Measurements from ENCODE around the gene LEFTY2.
"Not testable (repeated sequence)": the region's sequence is repeated elsewhere in the genome, so short reads cannot be mapped to it uniquely, and the experiment has no call there.

LEFTY2 gene, protein sequence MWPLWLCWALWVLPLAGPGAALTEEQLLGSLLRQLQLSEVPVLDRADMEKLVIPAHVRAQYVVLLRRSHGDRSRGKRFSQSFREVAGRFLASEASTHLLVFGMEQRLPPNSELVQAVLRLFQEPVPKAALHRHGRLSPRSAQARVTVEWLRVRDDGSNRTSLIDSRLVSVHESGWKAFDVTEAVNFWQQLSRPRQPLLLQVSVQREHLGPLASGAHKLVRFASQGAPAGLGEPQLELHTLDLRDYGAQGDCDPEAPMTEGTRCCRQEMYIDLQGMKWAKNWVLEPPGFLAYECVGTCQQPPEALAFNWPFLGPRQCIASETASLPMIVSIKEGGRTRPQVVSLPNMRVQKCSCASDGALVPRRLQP

GRCh38 chr1:225941187-225941941, at the start of gene LEFTY2:
TSS of gene LEFTY2 (minus strand) at chr1:225941220. CDS start at chr1:225941140, 80 bp downstream.
- no peak for DNase-seq (ENCODE audit: low read depth in 2 of 2)

DNA sequence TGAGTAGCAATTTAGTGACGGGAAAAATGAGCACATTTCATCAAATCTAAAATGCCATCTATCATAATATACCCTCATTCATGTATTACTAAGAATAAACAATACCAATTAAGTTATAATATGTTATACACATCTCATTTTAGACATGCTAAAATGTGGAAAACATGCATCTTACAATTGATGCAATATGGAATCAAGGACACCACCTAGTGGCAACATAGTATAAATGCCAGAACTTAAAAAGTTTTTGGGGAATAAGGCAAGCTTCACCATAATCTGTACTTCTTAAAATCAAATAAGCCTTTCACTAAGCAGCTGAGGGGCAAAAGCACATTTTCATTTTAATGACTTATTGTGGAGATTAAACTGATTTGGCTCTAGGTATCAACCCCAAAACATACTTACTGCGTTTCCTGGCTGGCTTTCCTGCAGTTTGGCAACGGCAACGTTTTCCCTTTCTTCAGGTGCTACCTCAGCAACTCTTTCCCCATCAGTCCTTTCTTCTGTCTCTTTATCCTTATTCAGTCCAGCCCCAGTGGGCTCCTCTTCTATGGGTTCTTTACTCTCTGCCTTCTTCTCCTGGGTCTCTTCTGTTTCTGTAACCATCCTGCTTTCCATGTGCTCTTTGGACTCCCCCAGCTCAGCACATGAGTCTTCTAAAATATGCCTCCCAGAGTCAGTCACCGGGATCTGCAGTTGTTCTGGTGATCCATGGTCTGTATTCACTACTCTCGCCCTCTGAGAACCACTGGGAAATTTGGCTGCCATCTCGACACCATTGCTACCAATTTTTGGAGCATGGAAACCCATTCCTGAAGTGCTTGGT, 46.7 kb upstream of the LEFTY2 start:
- no peak for DNase-seq (ENCODE audit: low read depth in 2 of 2)

DNA sequence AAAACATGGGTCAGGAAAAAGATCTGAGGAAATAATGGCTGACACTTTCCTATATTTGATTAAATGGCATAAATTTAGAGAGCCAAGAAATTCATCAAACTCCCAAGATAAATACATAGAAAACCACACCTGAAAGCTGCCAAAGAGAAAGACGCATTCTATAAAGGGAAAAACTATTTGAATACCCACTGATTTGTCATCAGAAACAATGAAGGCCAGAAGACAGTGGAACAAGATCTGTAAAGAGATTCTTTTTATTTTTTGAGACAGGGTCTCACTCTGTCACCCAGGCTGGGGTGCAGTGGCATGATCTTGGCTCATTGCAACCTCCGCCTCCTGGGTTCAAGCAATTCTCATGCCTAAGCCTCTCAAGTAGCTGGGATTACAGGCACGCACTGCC, 40.7 kb upstream of the LEFTY2 start:
- DNase-seq (ENCODE audit: low read depth in 2 of 2): no peak

- no peak for DNase-seq (ENCODE audit: low read depth in 2 of 2)
Observed at GRCh38 chr1:225980005-225980836, 39.2 kb upstream of the LEFTY2 start.

DNA sequence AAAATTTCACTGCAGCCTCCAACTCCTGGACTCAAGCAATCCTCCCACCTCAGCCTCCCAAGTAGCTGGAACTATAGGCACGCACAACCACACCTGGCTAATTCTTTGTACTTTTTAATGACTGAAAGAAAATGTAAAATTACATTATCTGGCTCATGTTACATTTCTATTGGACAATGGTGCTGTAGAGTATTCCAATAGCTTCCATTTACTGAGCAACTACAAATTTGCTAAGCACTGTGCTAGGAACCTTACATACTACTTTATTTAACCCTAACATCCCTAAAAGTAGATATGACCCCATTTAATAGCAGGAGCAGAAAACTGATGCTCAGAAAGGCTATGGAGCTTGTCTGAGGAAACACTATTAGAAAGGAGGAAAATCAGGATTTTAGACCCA, 38.4 kb upstream of the LEFTY2 start:
- DNase-seq (ENCODE audit: low read depth in 2 of 2): no peak

DNA sequence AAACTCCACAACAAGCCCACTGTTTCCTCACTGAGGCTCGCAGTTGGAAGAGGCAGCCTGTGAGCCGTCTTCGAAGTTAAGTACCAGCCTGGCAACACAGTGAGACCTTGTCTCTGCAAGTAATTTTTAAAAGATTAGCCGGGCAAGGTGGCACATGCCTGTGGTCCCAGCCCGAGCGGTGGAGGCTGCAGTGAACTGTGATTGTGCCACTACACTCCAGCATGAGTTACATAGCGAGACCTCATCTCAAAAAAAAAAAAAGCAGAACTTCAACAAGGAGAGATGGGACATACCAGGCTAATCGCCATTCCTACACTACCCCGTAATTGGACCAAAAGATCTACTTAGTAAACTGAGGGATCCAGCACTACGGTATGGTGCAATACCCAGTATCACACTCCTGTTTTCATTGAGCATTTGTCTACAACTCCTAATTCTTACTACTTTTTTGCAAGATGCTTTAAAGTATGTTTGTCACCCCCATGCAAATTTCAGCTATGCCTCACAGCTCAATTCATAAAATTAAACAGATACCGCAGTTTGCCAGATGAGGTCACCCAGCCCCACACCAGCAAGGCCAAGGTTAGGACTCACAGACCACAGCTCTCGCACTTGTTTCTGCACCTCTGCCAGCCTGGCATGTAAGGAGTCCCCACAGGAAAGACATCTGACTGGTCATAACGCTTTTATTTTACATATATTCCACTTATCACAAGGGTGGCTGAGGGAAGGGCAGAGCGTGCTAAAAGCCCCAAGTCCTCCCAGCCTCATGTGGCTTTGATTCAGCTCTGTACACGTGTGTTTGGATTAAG, 37.1 kb upstream of the LEFTY2 start:
- no peak for DNase-seq (ENCODE audit: low read depth in 2 of 2)

DNA sequence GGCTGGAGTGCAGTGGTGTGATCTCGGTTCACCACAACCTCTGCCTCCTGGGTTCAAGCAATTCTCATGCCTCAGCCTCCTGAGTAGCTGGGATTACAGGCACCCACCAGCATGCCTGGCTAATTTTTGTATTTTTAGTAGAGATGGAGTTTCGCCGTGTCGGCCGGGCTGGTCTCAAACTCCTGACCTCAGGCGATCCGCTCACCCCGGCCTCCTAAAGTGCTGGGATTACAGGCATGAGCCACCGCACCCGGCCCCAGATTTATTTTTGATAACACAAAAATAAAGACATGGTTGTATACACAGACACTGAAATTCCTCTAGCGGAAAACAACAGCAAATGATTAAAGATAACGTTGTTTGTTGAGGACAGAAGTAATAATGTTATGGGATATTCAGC, 34.1 kb upstream of the LEFTY2 start:
- not testable (repeated sequence) for DNase-seq (ENCODE audit: low read depth in 2 of 2)

DNA sequence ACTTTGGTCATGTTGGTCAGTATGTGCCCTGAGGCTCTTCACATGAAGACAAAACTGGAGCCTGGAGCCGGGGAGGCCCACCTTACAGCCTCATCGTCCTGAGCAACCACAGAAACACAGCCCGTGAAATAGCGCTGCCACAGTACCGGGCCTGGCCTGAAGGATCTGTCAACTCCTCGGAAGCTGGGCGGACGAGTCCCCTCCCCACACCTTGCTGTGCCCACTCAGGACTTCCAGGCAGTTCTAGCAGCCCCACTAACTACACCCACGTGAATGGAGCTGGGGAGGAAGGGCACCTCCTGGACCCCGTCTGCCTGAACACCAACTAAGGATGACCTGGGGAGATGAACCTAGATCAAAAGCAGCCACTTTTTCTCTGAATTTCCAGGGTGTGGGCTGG, 33.4 kb upstream of the LEFTY2 start:
- DNase-seq (ENCODE audit: low read depth in 2 of 2): no peak

- no peak for DNase-seq (ENCODE audit: low read depth in 2 of 2)
Observed at GRCh38 chr1:225973158-225973557, 32.1 kb upstream of the LEFTY2 start.

DNA sequence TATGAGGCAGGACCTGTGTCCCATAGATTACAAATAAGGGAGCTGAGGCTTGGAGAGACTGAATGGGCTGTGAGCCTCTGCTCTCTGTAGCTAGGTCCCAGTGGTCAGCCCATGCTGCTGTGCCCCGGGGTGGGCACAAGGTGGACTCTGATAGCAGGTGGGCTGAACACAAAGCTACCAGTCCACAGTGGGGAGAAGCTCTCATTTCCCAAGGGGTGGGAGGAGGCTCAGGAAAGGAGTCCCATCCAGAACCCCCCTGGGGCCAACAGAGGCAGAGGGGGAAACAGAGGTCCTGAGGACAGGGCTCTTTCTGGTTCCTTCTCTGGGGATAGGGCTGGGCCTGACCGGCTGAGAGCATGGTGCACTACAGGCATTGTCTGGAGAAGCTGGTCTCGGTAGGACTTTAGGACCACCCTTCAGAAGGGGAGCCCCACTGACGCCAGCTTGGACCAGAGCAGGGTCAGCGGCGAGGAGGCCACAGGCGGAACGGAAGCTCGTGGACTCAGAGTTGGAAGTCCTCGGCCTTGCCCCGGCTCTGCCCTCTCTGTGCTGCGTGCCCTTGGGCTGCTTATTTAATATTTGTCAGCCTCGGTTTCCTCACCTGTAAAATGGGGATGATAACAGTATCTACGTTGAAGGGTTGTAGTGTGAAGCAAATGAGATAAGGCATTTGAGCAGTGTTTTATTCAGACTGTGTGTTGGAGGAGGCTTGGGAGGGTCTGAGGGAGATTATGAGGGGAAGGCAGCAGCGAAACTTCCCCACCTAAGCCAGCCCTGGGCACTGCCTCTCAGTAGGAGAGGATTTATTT, 31.5 kb upstream of the LEFTY2 start:
- DNase-seq (ENCODE audit: low read depth in 2 of 2): no peak

DNA sequence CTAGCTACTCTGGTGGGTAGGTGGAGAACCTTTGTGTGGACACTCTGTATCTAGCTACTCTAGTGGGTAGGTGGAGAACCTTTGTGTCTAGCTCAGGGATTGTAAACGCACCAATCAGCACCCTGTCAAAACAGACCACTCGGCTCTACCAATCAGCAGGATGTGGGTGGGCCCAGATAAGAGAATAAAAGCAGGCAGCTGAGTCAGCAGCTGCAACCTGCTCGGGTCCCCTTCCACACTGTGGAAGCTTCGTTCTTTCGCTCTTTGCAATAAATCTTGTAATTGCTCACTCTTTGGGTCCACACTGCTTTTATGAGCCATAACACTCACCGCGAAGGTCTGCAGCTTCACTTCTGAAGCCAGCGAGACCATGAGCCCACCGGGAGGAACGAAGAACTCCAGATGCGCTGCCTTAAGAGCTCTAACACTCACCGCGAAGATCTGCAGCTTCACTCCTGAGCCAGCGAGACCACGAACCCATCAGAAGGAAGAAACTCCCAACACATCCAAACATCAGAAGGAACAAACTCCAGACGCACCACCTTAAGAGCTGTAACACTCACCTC, 29.7 kb upstream of the LEFTY2 start:
- DNase-seq (ENCODE audit: low read depth in 2 of 2): not testable (repeated sequence)

GRCh38 chr1:225969751-225970150, 28.7 kb upstream of the LEFTY2 start:
- DNase-seq (ENCODE audit: low read depth in 2 of 2): not testable (repeated sequence)

DNA sequence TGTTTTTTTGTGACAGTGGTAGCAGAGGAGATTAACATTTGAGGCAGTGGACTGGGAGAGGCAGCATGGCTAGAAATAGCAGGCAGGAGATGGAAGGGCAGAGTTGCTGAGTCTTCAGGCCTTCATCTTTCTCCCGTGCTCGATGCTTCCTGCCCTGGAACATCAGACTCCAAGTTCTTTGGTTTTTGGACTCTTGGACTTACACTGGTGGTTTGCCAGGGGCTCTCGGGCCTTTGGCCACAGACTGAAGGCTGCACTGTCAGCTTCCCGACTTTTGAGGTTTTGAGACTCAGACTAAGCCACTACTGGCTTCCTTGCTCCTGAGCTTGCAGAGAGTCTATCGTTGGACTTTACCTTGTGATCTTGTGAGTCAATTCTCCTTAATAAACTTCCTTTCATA, 24.2 kb upstream of the LEFTY2 start:
- DNase-seq (ENCODE audit: low read depth in 2 of 2): no peak

DNA sequence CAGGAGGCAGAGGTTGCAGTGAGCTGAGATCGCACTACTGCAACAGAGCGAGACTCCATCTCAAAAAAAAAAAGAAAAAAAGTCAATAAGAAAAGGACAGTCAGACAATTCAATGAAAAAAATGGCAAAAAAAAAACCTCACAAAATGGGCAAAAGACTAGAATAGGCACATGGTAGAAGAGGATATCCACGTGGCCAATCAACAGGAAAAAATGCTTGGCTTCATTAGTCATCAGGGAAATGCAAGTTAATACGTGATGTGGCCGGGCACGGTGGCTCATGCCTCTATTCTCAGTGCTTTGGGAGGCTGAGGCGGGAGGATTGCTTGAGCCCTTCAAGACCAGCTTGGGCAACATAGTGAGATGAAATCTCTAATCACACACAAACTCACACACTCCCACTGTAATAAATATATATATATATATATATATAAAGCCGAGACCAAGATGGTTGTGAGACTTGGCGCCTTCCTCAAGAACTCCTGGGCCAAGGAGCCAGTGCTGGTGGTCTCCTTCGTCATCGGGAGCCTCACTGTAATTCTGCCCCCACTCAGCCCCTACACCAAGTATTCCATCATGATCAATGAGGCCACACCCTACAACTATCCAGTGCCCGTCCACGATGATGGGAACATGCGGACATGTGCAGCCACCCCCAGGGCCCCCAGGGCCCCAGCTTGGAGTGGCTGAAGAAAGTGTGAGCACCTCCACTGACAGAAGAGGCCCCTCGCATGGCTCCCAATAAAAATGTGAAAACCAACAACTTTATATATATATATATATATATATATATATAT, 22.9 kb upstream of the LEFTY2 start:
- no peak for DNase-seq (ENCODE audit: low read depth in 2 of 2)

GRCh38 chr1:225962440-225962975, 21.5 kb upstream of the LEFTY2 start:
- DNase-seq (ENCODE audit: low read depth in 2 of 2): peak in 1 of 2 donors; percentile 38

DNA sequence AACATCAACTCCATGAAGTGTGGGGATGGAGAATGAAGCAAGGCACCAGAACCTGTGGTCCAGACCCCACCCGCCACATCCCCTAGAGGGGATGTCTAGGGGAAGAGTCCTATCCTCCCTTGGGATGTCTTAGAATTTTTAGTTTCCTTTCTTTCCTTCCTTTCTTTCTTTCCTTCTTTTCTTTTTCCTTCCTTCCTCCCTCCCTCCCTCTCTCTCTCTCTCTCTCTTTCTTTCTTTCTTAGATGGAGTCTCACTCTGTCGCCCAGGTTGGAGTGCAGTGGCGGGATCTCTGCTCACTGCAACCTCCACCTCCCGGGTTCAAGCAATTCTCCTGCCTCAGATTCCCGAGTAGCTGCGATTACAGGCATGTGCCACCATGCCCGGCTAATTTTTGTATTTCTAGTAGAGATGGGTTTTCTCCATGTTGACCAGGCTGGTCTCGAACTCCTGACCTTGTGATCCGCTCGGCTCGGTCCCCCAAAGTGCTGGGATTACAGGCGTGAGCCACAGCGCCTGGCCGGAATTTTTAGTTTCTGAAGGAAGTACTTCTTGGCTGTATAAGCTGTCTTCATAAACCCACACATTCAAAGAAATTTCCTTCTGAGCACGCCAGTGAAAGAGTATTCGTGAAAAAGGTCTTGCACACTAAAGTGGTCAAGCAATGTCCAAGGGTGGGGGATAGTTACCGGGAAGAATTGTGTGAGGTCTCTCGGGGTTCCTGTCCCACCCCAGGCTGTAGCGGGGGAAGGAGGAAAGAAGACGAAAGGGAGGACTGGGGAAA, 20.8 kb upstream of the LEFTY2 start:
- DNase-seq (ENCODE audit: low read depth in 2 of 2): no peak

- DNase-seq (ENCODE audit: low read depth in 2 of 2): no peak
Observed at GRCh38 chr1:225958041-225958440, 17.0 kb upstream of the LEFTY2 start.
